Measurements from ENCODE around the gene GRID2IP. TPM values are rescaled to one million over a fixed set of nuclear protein-coding genes. Genes with fewer than 3 reads are reported as not detected.
"Not testable (repeated sequence)": the region's sequence is repeated elsewhere in the genome, so short reads cannot be mapped to it uniquely, and the experiment has no call there.

The GRID2IP gene
- total and polyA plus RNA-seq, 2 donors (not counting 1 experiment from before 2014, with no cell fraction given) = 0.72 to 1.7 TPM

- Histone ChIP-seq H3K27ac (ENCODE audit: low read length in 2 of 2) (no peak overlapping the region), H3K4me1 (ENCODE audit: control insufficient read depth in 2 of 2, insufficient read depth in 2 of 2, low read length in 2 of 2) (peaks cover 0 to 6% of the 10 kb centered on the region in 2 donors), H3K9me3 (ENCODE audit: control extremely low read depth in 1 of 3, control insufficient read depth in 2 of 3, insufficient read depth in 1 of 3, low read length in 2 of 3) (no peaks in the 10 kb centered on the region), H3K9ac (ENCODE audit: low read length) (no peak overlapping the region), H3K36me3 (replicated peaks in 1 of 2; ENCODE audit: control extremely low read depth in 1 of 2, control insufficient read depth in 1 of 2, extremely low read depth in 1 of 2, insufficient read depth in 2 of 2, low read length in 1 of 2) (peaks cover 3 to 21% of the 10 kb centered on the region in 2 experiments), H4K20me1 (ENCODE audit: control insufficient read depth, insufficient read depth, low read length, poor library complexity, severe bottlenecking) (no peaks in the 10 kb centered on the region), H2AFZ (ENCODE audit: insufficient read depth, low read depth, low read length, poor library complexity, severe bottlenecking) (no peak overlapping the region), H3K27me3 (replicated peaks in 1 of 4; ENCODE audit: control extremely low read depth in 1 of 4, control insufficient read depth in 3 of 4, insufficient read depth in 4 of 4, low read length in 3 of 4) (no peaks in the 10 kb centered on the region), H3K4me2 (replicated peaks; ENCODE audit: low read depth, low read length, poor library complexity, severe bottlenecking) (no peak overlapping the region), H3K4me3 (ENCODE audit: control extremely low read depth in 1 of 5, extremely low read depth in 1 of 5, insufficient read depth in 1 of 5, low read depth in 2 of 5, low read length in 4 of 5) (no peak overlapping the region), H3K79me2 (ENCODE audit: control insufficient read depth, insufficient read depth, low read length) (no peaks in the 10 kb centered on the region)
- DNase-seq (no peak), ATAC-seq (ENCODE audit: low read depth) (no peak)
- WGBS (ENCODE audit: insufficient coverage) = 91% methylated on average over 6 of the region's 6 CpGs
- CTCF ChIA-PET = no interaction called here
- Mint-ChIP-seq H3K4me3 (no peak overlapping the region), H3K4me1 (peaks cover 8% of the 10 kb centered on the region), H3K27ac (no peak overlapping the region), H3K9me3 (ENCODE audit: insufficient read depth) (no peaks in the 10 kb centered on the region), H3K27me3 (no peaks in the 10 kb centered on the region)
- intact Hi-C loops (cut with micrococcal nuclease) = no loop called here
- TF ChIP-seq EZH2 (IDR thresholded peaks at IDR 0.05; ENCODE audit: borderline replicate concordance, insufficient read depth, low read depth, low read length, poor library complexity, severe bottlenecking) = no peak
- TF ChIP-seq, protein P1, sequence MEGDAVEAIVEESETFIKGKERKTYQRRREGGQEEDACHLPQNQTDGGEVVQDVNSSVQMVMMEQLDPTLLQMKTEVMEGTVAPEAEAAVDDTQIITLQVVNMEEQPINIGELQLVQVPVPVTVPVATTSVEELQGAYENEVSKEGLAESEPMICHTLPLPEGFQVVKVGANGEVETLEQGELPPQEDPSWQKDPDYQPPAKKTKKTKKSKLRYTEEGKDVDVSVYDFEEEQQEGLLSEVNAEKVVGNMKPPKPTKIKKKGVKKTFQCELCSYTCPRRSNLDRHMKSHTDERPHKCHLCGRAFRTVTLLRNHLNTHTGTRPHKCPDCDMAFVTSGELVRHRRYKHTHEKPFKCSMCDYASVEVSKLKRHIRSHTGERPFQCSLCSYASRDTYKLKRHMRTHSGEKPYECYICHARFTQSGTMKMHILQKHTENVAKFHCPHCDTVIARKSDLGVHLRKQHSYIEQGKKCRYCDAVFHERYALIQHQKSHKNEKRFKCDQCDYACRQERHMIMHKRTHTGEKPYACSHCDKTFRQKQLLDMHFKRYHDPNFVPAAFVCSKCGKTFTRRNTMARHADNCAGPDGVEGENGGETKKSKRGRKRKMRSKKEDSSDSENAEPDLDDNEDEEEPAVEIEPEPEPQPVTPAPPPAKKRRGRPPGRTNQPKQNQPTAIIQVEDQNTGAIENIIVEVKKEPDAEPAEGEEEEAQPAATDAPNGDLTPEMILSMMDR (IDR thresholded peaks at IDR 0.05) = no peak
- POLR2A ChIA-PET = no interaction called here
Measured at GRCh38 chr7:6460303-6460702, 91.0 kb downstream of the GRID2IP start.

DNA sequence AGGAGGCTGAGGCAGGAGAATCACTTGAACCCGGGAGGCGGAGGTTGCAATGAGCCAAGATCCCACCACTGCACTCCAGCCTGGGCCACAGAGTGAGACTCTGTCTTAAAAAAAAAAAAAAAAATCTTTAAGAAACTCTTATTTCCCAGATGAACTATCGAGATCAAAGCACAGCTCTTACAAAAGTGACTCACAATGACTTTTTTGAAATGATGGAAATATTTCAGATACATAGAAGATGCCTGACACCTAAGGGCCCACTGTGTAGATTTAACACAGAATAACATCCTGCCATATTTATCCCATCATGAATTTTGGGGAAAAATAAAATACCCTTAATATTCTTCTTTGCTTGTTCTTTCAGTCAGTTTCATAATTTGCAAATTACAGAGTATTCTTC lies 92.6 kb downstream of the GRID2IP start:
- H3K27me3 ChIP-seq (replicated peaks in 1 of 4; ENCODE audit: control extremely low read depth in 1 of 4, control insufficient read depth in 3 of 4, insufficient read depth in 4 of 4, low read length in 3 of 4); H3K27ac Mint-ChIP-seq; H2AFZ ChIP-seq (ENCODE audit: insufficient read depth, low read depth, low read length, poor library complexity, severe bottlenecking); H3K4me3 ChIP-seq (ENCODE audit: control extremely low read depth in 1 of 5, extremely low read depth in 1 of 5, insufficient read depth in 1 of 5, low read depth in 2 of 5, low read length in 4 of 5); H3K4me2 ChIP-seq (replicated peaks; ENCODE audit: low read depth, low read length, poor library complexity, severe bottlenecking); H3K79me2 ChIP-seq (ENCODE audit: control insufficient read depth, insufficient read depth, low read length); DNase-seq; H3K9me3 Mint-ChIP-seq (ENCODE audit: insufficient read depth); H3K4me1 Mint-ChIP-seq; H3K9me3 ChIP-seq (ENCODE audit: control extremely low read depth in 1 of 3, control insufficient read depth in 2 of 3, insufficient read depth in 1 of 3, low read length in 2 of 3); POLR2A ChIA-PET; H3K9ac ChIP-seq (ENCODE audit: low read length); H3K27ac ChIP-seq (ENCODE audit: low read length in 2 of 2); H3K4me3 Mint-ChIP-seq; H3K4me1 ChIP-seq (ENCODE audit: control insufficient read depth in 2 of 2, insufficient read depth in 2 of 2, low read length in 2 of 2); ATAC-seq (ENCODE audit: low read depth); CTCF ChIA-PET; H4K20me1 ChIP-seq (ENCODE audit: control insufficient read depth, insufficient read depth, low read length, poor library complexity, severe bottlenecking); intact Hi-C loops (cut with micrococcal nuclease); H3K27me3 Mint-ChIP-seq: not testable (repeated sequence)
- H3K36me3 ChIP-seq (replicated peaks in 1 of 2; ENCODE audit: control extremely low read depth in 1 of 2, control insufficient read depth in 1 of 2, extremely low read depth in 1 of 2, insufficient read depth in 2 of 2, low read length in 1 of 2) = peaks cover 3 to 21% of the 10 kb centered on the region in 2 experiments
- WGBS (ENCODE audit: insufficient coverage) = 86% methylated on average over 2 of the region's 3 CpGs

Measured in B cell (primary cell).